OCI-LY1 (cell line): ENCODE measurements around the gene ZNF536.
"Not testable (repeated sequence)": the region's sequence is repeated elsewhere in the genome, so short reads cannot be mapped to it uniquely, and the experiment has no call there.

Experiments
- EZH2 ChIP-seq: fragments of 200-600 bp; sonication (generic), shearing (Covaris generic); IDR thresholded peaks from 2 replicates; pipeline ENCODE4 v1.8.0; 2017; ENCODE audit warnings: borderline replicate concordance, mixed run types, mild to moderate bottlenecking, antibody characterized with exemption, low read length, moderate library complexity, mixed read lengths
- TF ChIP-seq, protein P1 (sequence below): fragments of 200-600 bp; sonication (generic), shearing (Covaris generic); IDR thresholded peaks from 2 replicates; pipeline ENCODE4 v1.5.1; 2017; ENCODE audit warnings: mild to moderate bottlenecking, antibody characterized with exemption, low read length, moderate library complexity, mixed read lengths

DNA sequence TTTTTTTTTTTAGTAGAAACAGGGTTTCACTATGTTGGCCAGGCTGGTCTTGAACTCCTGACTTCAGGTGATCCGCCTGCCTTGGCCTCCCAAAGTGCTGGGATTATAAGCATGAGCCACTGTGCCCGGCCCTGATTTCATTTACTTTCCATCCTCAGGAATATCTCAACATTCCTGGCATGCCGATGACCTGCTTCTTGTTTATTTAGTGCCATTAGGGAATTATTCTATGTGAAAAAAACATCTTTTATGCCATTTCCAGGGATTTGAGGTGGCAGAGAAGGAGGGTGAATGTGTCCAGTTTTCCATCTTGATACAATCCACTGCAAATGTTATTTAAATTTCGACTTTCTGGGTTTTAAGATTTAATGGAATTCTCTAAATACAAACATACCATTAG, 45.0 kb downstream of the ZNF536 start:
- TF ChIP-seq, protein P1, sequence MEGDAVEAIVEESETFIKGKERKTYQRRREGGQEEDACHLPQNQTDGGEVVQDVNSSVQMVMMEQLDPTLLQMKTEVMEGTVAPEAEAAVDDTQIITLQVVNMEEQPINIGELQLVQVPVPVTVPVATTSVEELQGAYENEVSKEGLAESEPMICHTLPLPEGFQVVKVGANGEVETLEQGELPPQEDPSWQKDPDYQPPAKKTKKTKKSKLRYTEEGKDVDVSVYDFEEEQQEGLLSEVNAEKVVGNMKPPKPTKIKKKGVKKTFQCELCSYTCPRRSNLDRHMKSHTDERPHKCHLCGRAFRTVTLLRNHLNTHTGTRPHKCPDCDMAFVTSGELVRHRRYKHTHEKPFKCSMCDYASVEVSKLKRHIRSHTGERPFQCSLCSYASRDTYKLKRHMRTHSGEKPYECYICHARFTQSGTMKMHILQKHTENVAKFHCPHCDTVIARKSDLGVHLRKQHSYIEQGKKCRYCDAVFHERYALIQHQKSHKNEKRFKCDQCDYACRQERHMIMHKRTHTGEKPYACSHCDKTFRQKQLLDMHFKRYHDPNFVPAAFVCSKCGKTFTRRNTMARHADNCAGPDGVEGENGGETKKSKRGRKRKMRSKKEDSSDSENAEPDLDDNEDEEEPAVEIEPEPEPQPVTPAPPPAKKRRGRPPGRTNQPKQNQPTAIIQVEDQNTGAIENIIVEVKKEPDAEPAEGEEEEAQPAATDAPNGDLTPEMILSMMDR, result not testable (repeated sequence)
- not testable (repeated sequence) for TF ChIP-seq EZH2
